HG03095 (cell line): ENCODE measurements around the gene SEC61A1.

Source experiments
- ATAC-seq: cut with Tn5 transposase; IDR thresholded peaks from one replicate; pipeline ENCODE4 v1.9.1; 2021; ENCODE audit warnings: moderate library complexity; ENCODE audit not compliant: unreplicated experiment

The SEC61A1 gene

GRCh38 chr3:128111147-128111546 lies 58.9 kb downstream of the SEC61A1 start:
- ATAC-seq = no peak

GRCh38 chr3:128112357-128112968 lies 60.2 kb downstream of the SEC61A1 start:
- ATAC-seq = no peak

- ATAC-seq = peak; percentile 79
Measured at GRCh38 chr3:128113817-128114794, 61.9 kb downstream of the SEC61A1 start.
